Measurements from ENCODE around the gene THAP11.
"Not testable (repeated sequence)": the region's sequence is repeated elsewhere in the genome, so short reads cannot be mapped to it uniquely, and the experiment has no call there.

The THAP11 gene

GRCh38 chr16:67837190-67837589, 4.9 kb upstream of the THAP11 start:
- not testable (repeated sequence) for FAIRE-seq

- FAIRE-seq, result no peak
Observed at GRCh38 chr16:67837811-67838210, 4.3 kb upstream of the THAP11 start.

GRCh38 chr16:67841198-67841815, 813 bp upstream of the THAP11 start:
- FAIRE-seq, result no peak

- no peak for FAIRE-seq
Observed at GRCh38 chr16:67842509-67843342, 606 bp downstream of the THAP11 start.

- FAIRE-seq, result no peak
Observed at GRCh38 chr16:67843343-67843765, 1.2 kb downstream of the THAP11 start.

GRCh38 chr16:67844497-67844896, 2.4 kb downstream of the THAP11 start:
- FAIRE-seq, result no peak

- no peak for FAIRE-seq
Observed at GRCh38 chr16:67845291-67846062, 3.4 kb downstream of the THAP11 start.

- no peak for FAIRE-seq
Observed at GRCh38 chr16:67846063-67846319, 3.9 kb downstream of the THAP11 start.

GRCh38 chr16:67846320-67847063, 4.4 kb downstream of the THAP11 start, which contains the start of gene NUTF2:
Gene NUTF2 (plus strand): TSS chr16:67846933. CDS start chr16:67865131, 18,198 bp downstream.
- no peak for FAIRE-seq

DNA sequence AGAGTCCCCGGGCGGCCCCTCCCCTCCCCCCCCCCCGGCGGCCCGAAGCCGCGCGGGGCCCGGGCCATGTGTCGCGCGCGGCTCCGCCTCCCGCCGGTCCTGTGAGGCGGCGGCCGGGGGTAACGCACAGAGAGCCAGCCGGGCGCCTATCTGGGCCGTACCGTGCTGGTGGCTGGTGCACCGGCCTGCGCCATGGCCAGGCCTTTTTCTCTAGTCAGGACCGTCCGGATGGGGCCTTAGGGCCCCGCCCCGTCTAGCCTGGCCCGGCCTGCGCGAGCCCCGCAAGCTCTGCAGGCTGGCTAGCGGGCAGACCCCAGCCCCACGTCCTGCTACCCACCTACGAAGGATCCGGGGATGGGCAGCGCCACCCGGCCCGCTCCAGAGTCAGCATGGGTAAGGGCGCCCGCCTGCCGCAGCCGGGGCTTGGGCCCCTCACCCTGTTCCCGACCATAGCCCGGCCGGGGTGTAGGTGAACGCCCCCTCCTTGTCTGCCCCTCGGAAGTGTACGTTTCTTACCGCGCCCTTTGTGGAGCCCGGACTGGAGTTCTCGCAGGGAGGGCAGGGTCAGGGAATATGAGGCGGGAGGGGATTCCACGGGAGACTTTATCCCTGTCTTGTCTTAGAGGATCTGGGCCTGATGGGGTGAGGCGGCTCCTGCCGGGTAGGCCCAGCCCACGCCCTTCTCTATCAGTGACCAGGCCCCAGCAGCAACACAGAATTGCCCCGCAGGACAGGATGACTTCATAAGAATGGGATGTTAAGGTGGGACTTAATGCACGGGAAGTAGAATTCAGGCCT, 5.1 kb downstream of the THAP11 start, which contains the start of gene CENPT:
TSS of gene CENPT (minus strand) at position 630 of the 798 bp plus-strand sequence. CDS start 13,834 bp downstream, outside the sequence.
- no peak for FAIRE-seq

DNA sequence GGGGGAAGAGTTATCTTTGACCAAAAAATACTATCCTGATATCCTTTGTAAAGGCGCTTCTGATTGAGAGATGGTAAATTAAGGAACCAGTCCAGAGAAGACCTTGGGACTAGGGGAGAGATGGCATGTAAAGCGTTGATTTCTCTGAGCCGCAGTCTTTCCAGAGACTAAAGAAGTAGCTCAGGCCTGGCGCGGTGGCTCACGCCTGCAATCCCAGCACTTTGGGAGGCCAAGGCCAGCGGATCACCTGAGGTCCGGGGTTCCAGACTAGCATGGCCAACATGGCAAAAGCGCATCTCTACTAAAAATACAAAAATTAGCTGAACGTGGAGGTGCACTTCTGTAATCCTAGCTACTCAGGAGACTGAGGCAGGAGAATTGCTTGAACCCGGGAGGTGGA, 6.0 kb downstream of the THAP11 start:
- no peak for FAIRE-seq

GRCh38 chr16:67853670-67854069, 11.6 kb downstream of the THAP11 start:
- no peak for FAIRE-seq

DNA sequence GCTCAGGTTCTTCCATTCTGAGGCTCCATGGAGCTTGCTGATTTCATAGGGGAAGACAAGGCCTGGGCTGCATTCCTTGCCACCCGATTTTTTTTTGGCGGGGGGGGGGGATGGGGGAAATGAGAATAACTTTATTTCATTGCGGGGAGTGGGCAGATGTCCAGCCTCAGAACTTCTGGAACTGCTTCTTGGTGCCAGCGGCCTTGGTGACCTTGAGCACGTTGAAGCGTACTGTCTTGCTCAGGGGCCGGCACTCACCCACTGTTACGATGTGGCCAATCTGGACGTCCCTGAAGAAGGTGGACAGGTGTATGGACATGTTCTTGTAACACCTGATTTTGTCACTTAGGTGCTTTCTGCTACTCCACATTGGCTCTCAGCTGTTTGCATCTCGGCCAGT, 13.7 kb downstream of the THAP11 start:
- FAIRE-seq, result no peak

GRCh38 chr16:67856927-67857546, 14.9 kb downstream of the THAP11 start:
- FAIRE-seq, result no peak

- FAIRE-seq, result no peak
Observed at GRCh38 chr16:67857547-67858233, 15.6 kb downstream of the THAP11 start.

GRCh38 chr16:67858500-67858899, 16.4 kb downstream of the THAP11 start:
- FAIRE-seq, result no peak

DNA sequence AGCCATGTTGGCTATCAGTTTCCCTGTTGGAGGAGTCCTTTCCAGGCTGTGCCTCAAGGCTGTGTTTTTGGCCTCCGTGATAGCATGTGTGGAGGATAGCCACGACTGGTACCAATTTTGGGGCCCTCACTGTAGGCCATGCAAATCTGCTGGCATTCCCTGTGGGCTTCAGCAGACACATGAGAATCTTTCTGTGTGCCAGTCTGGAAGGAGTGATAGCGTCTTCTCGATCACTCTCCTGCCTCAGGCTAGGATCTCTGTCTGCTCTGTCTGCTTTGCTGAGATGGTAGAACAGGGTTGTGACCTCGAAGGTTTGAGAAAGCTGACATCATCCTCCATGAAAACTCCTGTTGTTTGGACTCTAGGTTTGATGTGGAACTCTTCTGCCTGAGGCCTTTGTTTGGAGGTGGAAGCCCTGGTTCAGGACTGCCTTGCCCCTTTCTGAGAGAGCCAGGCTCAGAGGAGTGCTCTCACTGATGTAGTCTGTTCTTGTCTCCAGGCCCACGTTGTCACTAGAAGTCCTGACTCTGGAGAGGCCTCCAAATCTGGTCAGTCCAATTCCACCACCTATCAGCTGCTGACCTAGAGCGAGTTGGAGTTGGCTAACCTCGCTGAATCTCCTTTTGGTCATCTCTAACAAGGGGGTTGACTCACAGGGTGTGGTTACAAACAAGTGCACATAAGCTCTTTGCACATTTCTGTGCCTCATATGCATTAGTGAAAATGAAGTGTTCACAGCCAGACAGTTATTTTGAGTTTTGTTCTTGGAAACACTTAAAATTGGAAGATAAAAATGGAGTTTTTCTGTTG, 18.7 kb downstream of the THAP11 start:
- FAIRE-seq, result no peak

GRCh38 chr16:67861877-67862276, 19.8 kb downstream of the THAP11 start:
- FAIRE-seq, result no peak

- no peak for FAIRE-seq
Observed at GRCh38 chr16:67862623-67863583, 20.8 kb downstream of the THAP11 start.
